GM23338 (cell line): Measurements from ENCODE around the gene MGLL. TPM values are rescaled to one million over a fixed set of nuclear protein-coding genes. Genes with fewer than 3 reads are reported as not detected.

Experiments
- ATAC-seq: fragments of 200-7000 bp; cut with Tn5 transposase; 3 replicates; pipeline ENCODE4 v1.9.1; 2020
- DNase-seq: peaks from one replicate; pipeline ENCODE4 v3.0.0-alpha.2; 2015; ENCODE audit warnings: low spot score
- H2AFZ ChIP-seq: fragments of 200-600 bp; sonication (generic); 2 replicates; pipeline ENCODE4 v1.8.0; 2016; ENCODE audit warnings: antibody characterized with exemption, mild to moderate bottlenecking, moderate library complexity
- H3F3A ChIP-seq: fragments of 200-600 bp; sonication (generic); replicated peaks from 2 replicates; pipeline ENCODE4 v1.8.0; 2017; ENCODE audit warnings: antibody characterized with exemption, mixed run types, low read depth
- H3K27ac ChIP-seq: fragments of 200-600 bp; sonication (generic); 2 replicates; pipeline ENCODE4 v1.6.1; 2016; ENCODE audit warnings: low read depth
- H3K27me3 ChIP-seq: fragments of 200-600 bp; sonication (generic); 2 replicates; pipeline ENCODE4 v1.8.0; 2016; ENCODE audit warnings: mild to moderate bottlenecking, mixed run types, moderate library complexity; ENCODE audit not compliant: insufficient read depth
- H3K36me3 ChIP-seq: fragments of 200-600 bp; sonication (generic); 2 replicates; pipeline ENCODE4 v1.8.0; 2016; ENCODE audit warnings: mild to moderate bottlenecking; ENCODE audit not compliant: insufficient read depth
- H3K4me1 ChIP-seq: fragments of 200-600 bp; sonication (generic); 2 replicates; pipeline ENCODE4 v1.8.0; 2016; ENCODE audit warnings: mild to moderate bottlenecking, moderate library complexity; ENCODE audit not compliant: insufficient read depth
- H3K4me2 ChIP-seq: fragments of 200-600 bp; sonication (generic); 2 replicates; pipeline ENCODE4 v1.7.1; 2017; ENCODE audit warnings: mixed run types
- H3K4me3 ChIP-seq: fragments of 200-600 bp; sonication (generic); 2 replicates; pipeline ENCODE4 v1.6.1; 2016; ENCODE audit warnings: mixed run types
- H3K79me2 ChIP-seq: fragments of 200-600 bp; sonication (generic); replicated peaks from 2 replicates; pipeline ENCODE4 v1.8.0; 2017; ENCODE audit warnings: mild to moderate bottlenecking; ENCODE audit not compliant: insufficient read depth
- H3K9me2 ChIP-seq: fragments of 200-600 bp; sonication (generic); 2 replicates; pipeline ENCODE4 v1.8.0; 2017; ENCODE audit not compliant: insufficient read depth
- H4K20me1 ChIP-seq: fragments of 200-600 bp; sonication (generic); replicated peaks from 2 replicates; pipeline ENCODE4 v1.8.0; 2017; ENCODE audit warnings: mild to moderate bottlenecking; ENCODE audit not compliant: insufficient read depth
- H3K27ac Mint-ChIP-seq: 2 replicates; pipeline ENCODE4 v1.8.0; 2020; ENCODE audit warnings: inconsistent platforms, mild to moderate bottlenecking, moderate library complexity, mixed read lengths
- H3K27me3 Mint-ChIP-seq: 3 replicates; pipeline ENCODE4 v1.8.0; 2022; ENCODE audit warnings: low read depth, mild to moderate bottlenecking, moderate library complexity, mixed read lengths, inconsistent platforms; ENCODE audit not compliant: insufficient read depth, poor library complexity
- H3K36me3 Mint-ChIP-seq: 3 replicates; pipeline ENCODE4 v1.8.0; 2021; ENCODE audit warnings: low read depth, mild to moderate bottlenecking, inconsistent platforms, moderate library complexity, mixed read lengths
- H3K4me1 Mint-ChIP-seq: 3 replicates; pipeline ENCODE4 v1.8.0; 2020; ENCODE audit warnings: mild to moderate bottlenecking, inconsistent platforms, mixed read lengths
- H3K4me3 Mint-ChIP-seq: 3 replicates; pipeline ENCODE4 v1.8.0; 2021; ENCODE audit warnings: moderate library complexity, mild to moderate bottlenecking, inconsistent platforms, mixed read lengths
- H3K9me3 Mint-ChIP-seq: 3 replicates; pipeline ENCODE4 v1.8.0; 2020; ENCODE audit warnings: moderate library complexity, mild to moderate bottlenecking, inconsistent platforms, mixed read lengths
- CREB1 ChIP-seq: fragments of 250-450 bp; sonication (Bioruptor Pico); IDR thresholded peaks from 2 replicates; pipeline ENCODE4 v1.5.0; 2020; ENCODE audit warnings: low read depth, mild to moderate bottlenecking, moderate library complexity
- EZH2 ChIP-seq: fragments of 200-600 bp; sonication (generic); IDR thresholded peaks from one replicate; pipeline ENCODE4 v1.8.0; 2017; ENCODE audit warnings: antibody characterized with exemption, mild to moderate bottlenecking, low read depth; ENCODE audit not compliant: unreplicated experiment
- JUNB ChIP-seq: IDR thresholded peaks from one replicate; pipeline ENCODE4 v1.6.1; 2016; ENCODE audit warnings: antibody characterized with exemption; ENCODE audit not compliant: unreplicated experiment
- POLR2AphosphoS5 ChIP-seq: IDR thresholded peaks from 2 replicates; pipeline ENCODE4 v1.6.1; 2016; ENCODE audit warnings: antibody characterized with exemption, low read depth
- STAT1 ChIP-seq: IDR thresholded peaks from one replicate; pipeline ENCODE4 v1.6.1; 2016; ENCODE audit warnings: antibody characterized with exemption; ENCODE audit not compliant: unreplicated experiment
- ZNF331 ChIP-seq: fragments of 250-450 bp; sonication (Bioruptor Pico); IDR thresholded peaks from 2 replicates; pipeline ENCODE4 v1.5.0; 2020; ENCODE audit warnings: low read depth, mild to moderate bottlenecking, moderate library complexity
- polyA plus RNA-seq: library from polyadenylated mRNA; unstranded; fragments of >200 nt; fragmentation: Nextera tagmentation; extraction: Ambion mirVana; gene quantifications from 2 replicates; pipeline ENCODE4 v1.2.1, GENCODE V29; 2016
- total RNA-seq: library from RNA; depleted of rRNA; stranded (reverse); fragments of >200 nt; shearing (Covaris generic); gene quantifications from 2 replicates; pipeline ENCODE4 v1.2.3, GENCODE V29; 2014
- TF ChIP-seq, protein P1 (sequence below): IDR thresholded peaks from 2 replicates; pipeline ENCODE4 v1.6.1; 2016; ENCODE audit warnings: antibody characterized with exemption
- TF ChIP-seq, protein P2 (sequence below), 2 experiments: fragments of 200-600 bp in 1 of 2; sonication (generic) in 1 of 2; conservative IDR thresholded peaks; 2 replicates each; pipeline versions ENCODE4 v1.5.1 to v1.6.1; 2016 to 2017; ENCODE audit warnings: antibody characterized with exemption in 2 of 2, low read depth in 2 of 2, mild to moderate bottlenecking in 2 of 2, moderate library complexity in 1 of 2
- TF ChIP-seq, protein P3 (sequence below): IDR thresholded peaks from one replicate; pipeline ENCODE4 v1.6.1; 2018; ENCODE audit warnings: antibody characterized with exemption; ENCODE audit not compliant: unreplicated experiment

MGLL gene
- total and polyA plus RNA-seq, 2 experiments from 2014 or later, result 0.71 to 0.83 TPM

DNA sequence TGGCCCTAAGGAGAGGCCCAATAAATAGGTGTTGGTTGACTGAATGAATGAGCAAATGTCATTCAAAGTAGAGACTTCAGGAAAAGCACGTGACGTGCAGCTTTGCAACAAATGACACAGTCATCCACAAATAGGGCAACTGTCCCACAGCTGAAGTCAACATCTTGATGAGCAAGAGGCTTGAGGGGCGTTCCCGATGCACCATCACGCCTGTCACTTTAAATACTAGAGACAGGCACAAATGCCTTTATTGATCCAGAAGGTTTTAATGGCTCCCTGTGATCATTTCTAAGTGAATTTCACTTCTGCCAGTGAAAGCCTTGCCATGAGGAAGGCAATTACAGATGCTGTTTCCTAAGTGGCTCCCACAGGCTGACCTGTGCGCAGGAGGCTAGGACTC, 105.9 kb downstream of the MGLL start:
- no peaks in the 10 kb centered on the region for H3K36me3 Mint-ChIP-seq
- H3K9me2 ChIP-seq, result 0 out of 2 replicates have a peak, but pooled peaks cover 5% of the 10 kb centered on the region
- H3K4me3 ChIP-seq, result no peak overlapping the region
- H3K27me3 Mint-ChIP-seq, result peaks cover 10% of the 10 kb centered on the region
- H3K27me3 ChIP-seq, result no peaks in the 10 kb centered on the region
- H2AFZ ChIP-seq, result no peak overlapping the region
- TF ChIP-seq EZH2 (no peak), JUNB (no peak), ZNF331 (CRISPR knock-in tag) (no peak), POLR2AphosphoS5 (no peak), STAT1 (no peak)
- TF ChIP-seq, protein P1, sequence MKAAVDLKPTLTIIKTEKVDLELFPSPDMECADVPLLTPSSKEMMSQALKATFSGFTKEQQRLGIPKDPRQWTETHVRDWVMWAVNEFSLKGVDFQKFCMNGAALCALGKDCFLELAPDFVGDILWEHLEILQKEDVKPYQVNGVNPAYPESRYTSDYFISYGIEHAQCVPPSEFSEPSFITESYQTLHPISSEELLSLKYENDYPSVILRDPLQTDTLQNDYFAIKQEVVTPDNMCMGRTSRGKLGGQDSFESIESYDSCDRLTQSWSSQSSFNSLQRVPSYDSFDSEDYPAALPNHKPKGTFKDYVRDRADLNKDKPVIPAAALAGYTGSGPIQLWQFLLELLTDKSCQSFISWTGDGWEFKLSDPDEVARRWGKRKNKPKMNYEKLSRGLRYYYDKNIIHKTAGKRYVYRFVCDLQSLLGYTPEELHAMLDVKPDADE, result no peak
- H3K36me3 ChIP-seq, result no peaks in the 10 kb centered on the region
- H3K4me3 Mint-ChIP-seq, result no peak overlapping the region
- ATAC-seq, result no peak
- DNase-seq, result no peak
- H3K79me2 ChIP-seq, result no peaks in the 10 kb centered on the region
- peaks cover 18% of the 10 kb centered on the region for H3K4me1 Mint-ChIP-seq
- no peak overlapping the region for H3K27ac ChIP-seq
- no peaks in the 10 kb centered on the region for H3K9me3 Mint-ChIP-seq
- H3K4me1 ChIP-seq, result no peaks in the 10 kb centered on the region; the same call in 1 of the 2 replicates
- no peaks in the 10 kb centered on the region for H4K20me1 ChIP-seq
- no peak overlapping the region for H3K4me2 ChIP-seq
- H3F3A ChIP-seq, result no peaks in the 10 kb centered on the region
- no peak overlapping the region for H3K27ac Mint-ChIP-seq

DNA sequence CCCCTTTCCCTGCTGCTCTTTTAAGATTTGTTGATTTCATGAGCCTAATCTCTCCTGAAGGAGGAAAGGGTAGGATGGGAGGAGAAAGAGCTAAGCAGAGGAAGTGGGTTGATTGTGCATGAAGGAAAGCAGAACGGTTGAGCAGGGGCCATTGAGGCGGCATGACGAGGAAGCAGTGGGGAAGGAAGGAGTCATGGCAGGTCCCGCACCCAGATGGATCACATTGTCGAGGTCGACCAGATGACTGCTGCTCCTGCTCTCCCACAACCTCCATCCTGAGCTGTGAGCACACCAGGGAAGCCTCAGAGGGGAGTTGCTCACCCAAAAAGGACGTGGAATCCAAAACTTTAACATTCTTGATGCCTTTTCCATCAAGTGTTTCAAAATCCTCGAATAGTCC, 106.8 kb downstream of the MGLL start:
- peaks cover 26% of the 10 kb centered on the region for H3K4me1 Mint-ChIP-seq
- DNase-seq (no peak), ATAC-seq (no peak)
- no peak overlapping the region for H3K27ac Mint-ChIP-seq
- Histone ChIP-seq H3K4me3 (no peak overlapping the region), H3K4me1 (no peaks in the 10 kb centered on the region; the same call in 1 of the 2 replicates), H3K9me2 (0 out of 2 replicates have a peak, but pooled peaks cover 5% of the 10 kb centered on the region), H3K36me3 (no peaks in the 10 kb centered on the region), H2AFZ (no peak overlapping the region), H4K20me1 (no peaks in the 10 kb centered on the region), H3K27me3 (no peaks in the 10 kb centered on the region), H3F3A (no peaks in the 10 kb centered on the region), H3K27ac (no peak overlapping the region), H3K79me2 (no peaks in the 10 kb centered on the region), H3K4me2 (no peak overlapping the region)
- H3K9me3 Mint-ChIP-seq, result no peaks in the 10 kb centered on the region
- TF ChIP-seq, protein P2, sequence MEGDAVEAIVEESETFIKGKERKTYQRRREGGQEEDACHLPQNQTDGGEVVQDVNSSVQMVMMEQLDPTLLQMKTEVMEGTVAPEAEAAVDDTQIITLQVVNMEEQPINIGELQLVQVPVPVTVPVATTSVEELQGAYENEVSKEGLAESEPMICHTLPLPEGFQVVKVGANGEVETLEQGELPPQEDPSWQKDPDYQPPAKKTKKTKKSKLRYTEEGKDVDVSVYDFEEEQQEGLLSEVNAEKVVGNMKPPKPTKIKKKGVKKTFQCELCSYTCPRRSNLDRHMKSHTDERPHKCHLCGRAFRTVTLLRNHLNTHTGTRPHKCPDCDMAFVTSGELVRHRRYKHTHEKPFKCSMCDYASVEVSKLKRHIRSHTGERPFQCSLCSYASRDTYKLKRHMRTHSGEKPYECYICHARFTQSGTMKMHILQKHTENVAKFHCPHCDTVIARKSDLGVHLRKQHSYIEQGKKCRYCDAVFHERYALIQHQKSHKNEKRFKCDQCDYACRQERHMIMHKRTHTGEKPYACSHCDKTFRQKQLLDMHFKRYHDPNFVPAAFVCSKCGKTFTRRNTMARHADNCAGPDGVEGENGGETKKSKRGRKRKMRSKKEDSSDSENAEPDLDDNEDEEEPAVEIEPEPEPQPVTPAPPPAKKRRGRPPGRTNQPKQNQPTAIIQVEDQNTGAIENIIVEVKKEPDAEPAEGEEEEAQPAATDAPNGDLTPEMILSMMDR (conservative IDR thresholded peaks at IDR 0.05; ENCODE audit: low read depth in 2 of 2), result no peak
- H3K27me3 Mint-ChIP-seq, result peaks cover 10% of the 10 kb centered on the region
- H3K36me3 Mint-ChIP-seq, result no peaks in the 10 kb centered on the region
- H3K4me3 Mint-ChIP-seq, result no peak overlapping the region

DNA sequence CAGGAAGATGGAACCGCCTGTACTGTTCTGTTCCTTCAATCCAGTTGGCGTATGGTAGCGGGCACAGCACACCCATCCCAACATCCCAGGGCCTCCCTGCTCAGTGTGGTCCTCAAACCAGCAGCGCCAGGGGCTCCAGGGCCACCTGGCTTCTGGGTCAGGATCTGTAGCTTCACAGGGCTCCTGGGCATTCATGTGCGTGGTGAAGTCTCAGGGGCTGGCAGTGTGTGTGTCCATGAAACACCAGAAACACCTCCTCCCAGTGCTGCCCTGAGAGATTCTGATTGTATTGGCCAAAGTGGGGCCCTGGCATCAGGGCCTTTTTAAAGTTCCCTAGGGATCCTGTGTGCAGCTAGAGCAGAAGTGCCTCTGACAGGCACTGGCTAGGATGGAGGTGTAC, 107.4 kb downstream of the MGLL start:
- H3K27ac ChIP-seq, result no peak overlapping the region
- no peaks in the 10 kb centered on the region for H3K36me3 Mint-ChIP-seq
- no peaks in the 10 kb centered on the region for H3K9me3 Mint-ChIP-seq
- H3K27ac Mint-ChIP-seq, result no peak overlapping the region
- H3K36me3 ChIP-seq, result no peaks in the 10 kb centered on the region
- no peaks in the 10 kb centered on the region for H3K9me2 ChIP-seq
- H3K27me3 ChIP-seq, result no peaks in the 10 kb centered on the region
- TF ChIP-seq CREB1 (CRISPR knock-in tag) (no peak), EZH2 (no peak)
- TF ChIP-seq, protein P3, sequence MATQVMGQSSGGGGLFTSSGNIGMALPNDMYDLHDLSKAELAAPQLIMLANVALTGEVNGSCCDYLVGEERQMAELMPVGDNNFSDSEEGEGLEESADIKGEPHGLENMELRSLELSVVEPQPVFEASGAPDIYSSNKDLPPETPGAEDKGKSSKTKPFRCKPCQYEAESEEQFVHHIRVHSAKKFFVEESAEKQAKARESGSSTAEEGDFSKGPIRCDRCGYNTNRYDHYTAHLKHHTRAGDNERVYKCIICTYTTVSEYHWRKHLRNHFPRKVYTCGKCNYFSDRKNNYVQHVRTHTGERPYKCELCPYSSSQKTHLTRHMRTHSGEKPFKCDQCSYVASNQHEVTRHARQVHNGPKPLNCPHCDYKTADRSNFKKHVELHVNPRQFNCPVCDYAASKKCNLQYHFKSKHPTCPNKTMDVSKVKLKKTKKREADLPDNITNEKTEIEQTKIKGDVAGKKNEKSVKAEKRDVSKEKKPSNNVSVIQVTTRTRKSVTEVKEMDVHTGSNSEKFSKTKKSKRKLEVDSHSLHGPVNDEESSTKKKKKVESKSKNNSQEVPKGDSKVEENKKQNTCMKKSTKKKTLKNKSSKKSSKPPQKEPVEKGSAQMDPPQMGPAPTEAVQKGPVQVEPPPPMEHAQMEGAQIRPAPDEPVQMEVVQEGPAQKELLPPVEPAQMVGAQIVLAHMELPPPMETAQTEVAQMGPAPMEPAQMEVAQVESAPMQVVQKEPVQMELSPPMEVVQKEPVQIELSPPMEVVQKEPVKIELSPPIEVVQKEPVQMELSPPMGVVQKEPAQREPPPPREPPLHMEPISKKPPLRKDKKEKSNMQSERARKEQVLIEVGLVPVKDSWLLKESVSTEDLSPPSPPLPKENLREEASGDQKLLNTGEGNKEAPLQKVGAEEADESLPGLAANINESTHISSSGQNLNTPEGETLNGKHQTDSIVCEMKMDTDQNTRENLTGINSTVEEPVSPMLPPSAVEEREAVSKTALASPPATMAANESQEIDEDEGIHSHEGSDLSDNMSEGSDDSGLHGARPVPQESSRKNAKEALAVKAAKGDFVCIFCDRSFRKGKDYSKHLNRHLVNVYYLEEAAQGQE, result no peak
- H3K4me2 ChIP-seq, result no peak overlapping the region
- H3K4me1 ChIP-seq, result no peaks in the 10 kb centered on the region; the same call in 1 of the 2 replicates
- DNase-seq (no peak), ATAC-seq (no peak)
- peaks cover 10% of the 10 kb centered on the region for H3K27me3 Mint-ChIP-seq
- H3F3A ChIP-seq, result no peaks in the 10 kb centered on the region
- H2AFZ ChIP-seq, result no peak overlapping the region
- no peaks in the 10 kb centered on the region for H4K20me1 ChIP-seq
- no peak overlapping the region for H3K4me3 ChIP-seq
- peaks cover 26% of the 10 kb centered on the region for H3K4me1 Mint-ChIP-seq
- no peaks in the 10 kb centered on the region for H3K79me2 ChIP-seq
- H3K4me3 Mint-ChIP-seq, result no peak overlapping the region
